HepG2 (cell line): ENCODE results near the gene DCPS. TPM values are rescaled to one million over a fixed set of nuclear protein-coding genes. Genes with fewer than 3 reads are reported as not detected.

ENCODE experiments used
- ARNT2 ChIP-seq: sonication (generic); formaldehyde crosslinking; IDR thresholded peaks from 2 replicates; pipeline ENCODE4 v1.8.0; 2022; ENCODE audit warnings: mild to moderate bottlenecking, low read depth, missing genetic modification reagents, moderate library complexity
- BHLHE40 ChIP-seq: IDR thresholded peaks from 2 replicates; pipeline ENCODE4 v1.6.1; 2011; ENCODE audit warnings: low read length, improper control_type of control experiment
- HCFC1 ChIP-seq: fragments of 150-350 bp; IDR thresholded peaks from 2 replicates; pipeline ENCODE4 v1.6.1; 2014; ENCODE audit warnings: low read depth, low read length
- HHEX ChIP-seq: IDR thresholded peaks from 2 replicates; pipeline ENCODE4 v1.6.1; 2016; ENCODE audit warnings: control low read depth
- KDM5B ChIP-seq: sonication (generic); formaldehyde crosslinking; IDR thresholded peaks from 2 replicates; pipeline ENCODE4 v1.4.0; 2020; ENCODE audit warnings: missing genetic modification reagents, mild to moderate bottlenecking, borderline replicate concordance
- MED1 ChIP-seq: sonication (generic); formaldehyde crosslinking; IDR thresholded peaks from 2 replicates; pipeline ENCODE4 v1.4.0; 2020; ENCODE audit warnings: missing genetic modification reagents
- MIXL1 ChIP-seq: IDR thresholded peaks from 2 replicates; pipeline ENCODE4 v1.6.1; 2016
- MXD4 ChIP-seq: IDR thresholded peaks from 2 replicates; pipeline ENCODE4 v1.6.1; 2016; ENCODE audit warnings: mild to moderate bottlenecking, missing biosample characterization, missing genetic modification reagents
- MYC ChIP-seq: sonication (generic); formaldehyde crosslinking; IDR thresholded peaks from 2 replicates; pipeline ENCODE4 v1.9.0; 2021; ENCODE audit warnings: missing genetic modification reagents, borderline replicate concordance
- NFYC ChIP-seq: IDR thresholded peaks from 2 replicates; pipeline ENCODE4 v1.6.1; 2016; ENCODE audit warnings: missing genetic modification reagents, missing compliant biosample characterization
- RORA ChIP-seq: sonication (generic); formaldehyde crosslinking; IDR thresholded peaks from 2 replicates; pipeline ENCODE4 v1.5.0; 2020; ENCODE audit warnings: mild to moderate bottlenecking, missing genetic modification reagents, moderate library complexity
- SP4 ChIP-seq: sonication (generic); formaldehyde crosslinking; IDR thresholded peaks from 2 replicates; pipeline ENCODE4 v1.8.1; 2023; ENCODE audit warnings: mild to moderate bottlenecking, missing genetic modification reagents
- TAF1 ChIP-seq: sonication (generic); formaldehyde crosslinking; IDR thresholded peaks from 2 replicates; pipeline ENCODE4 v1.4.0; 2020; ENCODE audit warnings: missing genetic modification reagents
- TMF1 ChIP-seq: sonication (generic); formaldehyde crosslinking; IDR thresholded peaks from 2 replicates; pipeline ENCODE4 v1.8.1; 2022; ENCODE audit warnings: low read depth, missing genetic modification reagents
- TP53 ChIP-seq: sonication (generic); formaldehyde crosslinking; conservative IDR thresholded peaks from 2 replicates; pipeline ENCODE4 v1.4.0; 2020; ENCODE audit warnings: missing genetic modification reagents
- ZNF136 ChIP-seq: sonication (generic); formaldehyde crosslinking; IDR thresholded peaks from 2 replicates; pipeline ENCODE4 v1.8.1; 2022; ENCODE audit warnings: low read depth, mild to moderate bottlenecking, moderate library complexity, missing genetic modification reagents
- ZNF501 ChIP-seq: sonication (generic); formaldehyde crosslinking; IDR thresholded peaks from 2 replicates; pipeline ENCODE4 v1.5.1; 2020; ENCODE audit warnings: mild to moderate bottlenecking, moderate library complexity, missing genetic modification reagents
- ZNF589 ChIP-seq: sonication (generic); formaldehyde crosslinking; conservative IDR thresholded peaks from 2 replicates; pipeline ENCODE4 v1.8.0; 2022; ENCODE audit warnings: mild to moderate bottlenecking, moderate library complexity, missing genetic modification reagents
- ZNF776 ChIP-seq: sonication (generic); formaldehyde crosslinking; IDR thresholded peaks from 2 replicates; pipeline ENCODE4 v1.4.0; 2020; ENCODE audit warnings: mild to moderate bottlenecking, missing genetic modification reagents
- ZSCAN31 ChIP-seq: sonication (generic); formaldehyde crosslinking; IDR thresholded peaks from 2 replicates; pipeline ENCODE4 v1.5.0; 2020; ENCODE audit warnings: low read depth, mild to moderate bottlenecking, missing genetic modification reagents
- polyA plus RNA-seq, 8 experiments: library from polyadenylated mRNA; depleted of rRNA in 3 of 8; stranded (reverse) in 7 of 8; unstranded in 1 of 8; fragments of >200 nt; fragmentation: Illumina TruSeq in 4 of 8; extraction: Trizol in 4 of 8; gene quantifications; 2 replicates each; pipeline versions ENCODE4 v1.2.1 to v1.2.3, GENCODE V29; 2011 to 2016; ENCODE audit warnings: low read depth in 4 of 8, missing spikeins in 1 of 8, mixed read lengths in 1 of 8; ENCODE audit not compliant: insufficient read depth in 1 of 8
- total RNA-seq, 5 experiments: library from RNA; depleted of rRNA; stranded (reverse); fragments of >200 nt; fragmentation: Illumina TruSeq; extraction: Trizol; gene quantifications; 2 replicates each; pipeline ENCODE4 v1.2.3, GENCODE V29; 2016; ENCODE audit warnings: low read depth in 1 of 5
- TF ChIP-seq, protein P1 (sequence below), 2 experiments: sonication (generic) in 1 of 2; formaldehyde crosslinking in 1 of 2; IDR thresholded peaks; 2 replicates each; pipeline versions ENCODE4 v1.4.0 to v1.6.1; 2016 to 2020; ENCODE audit warnings: borderline replicate concordance in 1 of 2, low read depth in 1 of 2, mild to moderate bottlenecking in 1 of 2, missing genetic modification reagents in 1 of 2
- TF ChIP-seq, protein P2 (sequence below): sonication (generic); formaldehyde crosslinking; IDR thresholded peaks from 2 replicates; pipeline ENCODE4 v1.8.1; 2023; ENCODE audit warnings: mild to moderate bottlenecking, moderate library complexity, missing genetic modification reagents
- TF ChIP-seq, protein P3 (sequence below): sonication (generic); formaldehyde crosslinking; IDR thresholded peaks from 2 replicates; pipeline ENCODE4 v1.4.0; 2020; ENCODE audit warnings: mild to moderate bottlenecking, missing genetic modification reagents

The DCPS gene
- total and polyA plus RNA-seq, 2 of the 13 experiments (the other 11 are each of a cell fraction or from before 2014, with no cell fraction given): 21.9 to 22.5 TPM

DNA sequence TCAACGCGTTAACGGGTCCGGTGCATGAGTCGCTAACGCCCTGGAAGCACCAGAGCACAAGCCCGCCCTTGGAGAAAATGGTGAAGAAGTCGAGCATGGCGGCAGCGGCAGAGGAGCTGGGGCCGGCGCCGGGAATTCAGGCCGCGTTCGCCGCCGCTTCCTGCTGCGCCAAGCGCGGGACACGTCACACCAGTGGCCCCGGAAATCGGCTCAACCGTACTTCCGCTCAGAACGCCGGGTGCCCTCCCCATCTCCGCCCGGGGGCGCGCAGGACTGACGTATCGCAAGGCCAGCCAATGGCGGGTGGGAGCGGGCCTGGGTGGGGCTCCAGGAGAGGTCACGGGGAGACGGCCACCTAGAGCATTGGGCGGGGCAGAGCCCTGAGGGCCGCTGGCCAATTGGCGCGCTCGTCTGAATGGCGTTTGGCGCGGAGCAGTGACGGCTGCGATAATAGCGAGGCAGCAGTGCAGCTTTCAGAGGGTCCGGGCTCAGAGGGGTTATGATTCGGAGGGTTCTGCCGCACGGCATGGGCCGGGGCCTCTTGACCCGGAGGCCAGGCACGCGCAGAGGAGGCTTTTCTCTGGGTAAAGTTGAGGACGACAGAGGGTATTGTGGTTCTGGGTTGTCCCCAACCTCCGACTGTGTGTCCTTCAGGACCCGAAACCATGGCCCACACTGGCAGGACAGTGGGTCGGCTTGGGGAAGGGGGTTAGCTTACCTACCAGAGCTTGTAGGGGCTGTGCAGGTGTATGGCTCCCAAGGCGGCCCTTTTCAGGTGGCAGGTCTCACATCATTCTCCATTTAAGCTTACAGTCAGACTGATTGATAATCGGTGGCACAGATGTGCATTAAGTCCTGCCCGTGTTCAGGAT, 34.9 kb upstream of the DCPS start, which contains the start of the genes FOXRED1 and SRPRA (continued):
- TF ChIP-seq RORA (CRISPR knock-in tag): no peak
- TF ChIP-seq NFYC (CRISPR knock-in tag): peak; percentile 96
- peak; percentile 80 for TF ChIP-seq TAF1
- no peak for TF ChIP-seq TP53
- TF ChIP-seq KDM5B (CRISPR knock-in tag): peak; percentile 82; the same call in 1 of the 2 replicates
- TF ChIP-seq MXD4 (CRISPR knock-in tag): peak; percentile 88
- TF ChIP-seq, protein P1, sequence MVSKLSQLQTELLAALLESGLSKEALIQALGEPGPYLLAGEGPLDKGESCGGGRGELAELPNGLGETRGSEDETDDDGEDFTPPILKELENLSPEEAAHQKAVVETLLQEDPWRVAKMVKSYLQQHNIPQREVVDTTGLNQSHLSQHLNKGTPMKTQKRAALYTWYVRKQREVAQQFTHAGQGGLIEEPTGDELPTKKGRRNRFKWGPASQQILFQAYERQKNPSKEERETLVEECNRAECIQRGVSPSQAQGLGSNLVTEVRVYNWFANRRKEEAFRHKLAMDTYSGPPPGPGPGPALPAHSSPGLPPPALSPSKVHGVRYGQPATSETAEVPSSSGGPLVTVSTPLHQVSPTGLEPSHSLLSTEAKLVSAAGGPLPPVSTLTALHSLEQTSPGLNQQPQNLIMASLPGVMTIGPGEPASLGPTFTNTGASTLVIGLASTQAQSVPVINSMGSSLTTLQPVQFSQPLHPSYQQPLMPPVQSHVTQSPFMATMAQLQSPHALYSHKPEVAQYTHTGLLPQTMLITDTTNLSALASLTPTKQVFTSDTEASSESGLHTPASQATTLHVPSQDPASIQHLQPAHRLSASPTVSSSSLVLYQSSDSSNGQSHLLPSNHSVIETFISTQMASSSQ (IDR thresholded peaks at IDR 0.05; ENCODE audit: low read depth): no peak
- TF ChIP-seq, protein P1 (CRISPR knock-in tag; IDR thresholded peaks at IDR 0.05; ENCODE audit: borderline replicate concordance): peak; percentile 82; the same call in 1 of the 2 replicates
- TF ChIP-seq ARNT2 (CRISPR knock-in tag): peak; percentile 84; the same call in 1 of the 2 replicates
- TF ChIP-seq MED1: peak; percentile 57
- TF ChIP-seq, protein P2, sequence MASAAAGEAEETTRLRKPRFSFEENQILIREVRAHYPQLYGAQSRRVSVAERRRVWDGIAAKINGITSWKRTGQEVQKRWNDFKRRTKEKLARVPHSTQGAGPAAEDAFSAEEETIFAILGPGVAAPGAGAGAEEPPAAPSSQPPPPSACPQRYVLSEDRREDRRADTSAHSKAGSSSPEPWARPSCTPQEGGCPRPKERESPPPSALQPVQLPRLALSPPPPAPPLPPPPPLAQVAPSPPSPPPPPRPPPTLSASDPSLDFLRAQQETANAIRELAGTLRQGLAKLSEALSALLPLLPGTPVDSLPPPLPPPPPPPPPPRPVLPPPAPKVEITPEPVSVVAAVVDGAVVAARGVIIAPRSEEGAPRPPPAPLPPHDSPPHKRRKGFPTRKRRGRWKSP (CRISPR knock-in tag): peak; percentile 76
- no peak for TF ChIP-seq ZNF776 (CRISPR knock-in tag)
- no peak for TF ChIP-seq ZNF589 (CRISPR knock-in tag)
- TF ChIP-seq TMF1 (CRISPR knock-in tag): 0 out of 2 replicates have a peak, but pooled peaks have one; percentile 35
- TF ChIP-seq ZSCAN31 (CRISPR knock-in tag): peak; percentile 61
- TF ChIP-seq, protein P3, sequence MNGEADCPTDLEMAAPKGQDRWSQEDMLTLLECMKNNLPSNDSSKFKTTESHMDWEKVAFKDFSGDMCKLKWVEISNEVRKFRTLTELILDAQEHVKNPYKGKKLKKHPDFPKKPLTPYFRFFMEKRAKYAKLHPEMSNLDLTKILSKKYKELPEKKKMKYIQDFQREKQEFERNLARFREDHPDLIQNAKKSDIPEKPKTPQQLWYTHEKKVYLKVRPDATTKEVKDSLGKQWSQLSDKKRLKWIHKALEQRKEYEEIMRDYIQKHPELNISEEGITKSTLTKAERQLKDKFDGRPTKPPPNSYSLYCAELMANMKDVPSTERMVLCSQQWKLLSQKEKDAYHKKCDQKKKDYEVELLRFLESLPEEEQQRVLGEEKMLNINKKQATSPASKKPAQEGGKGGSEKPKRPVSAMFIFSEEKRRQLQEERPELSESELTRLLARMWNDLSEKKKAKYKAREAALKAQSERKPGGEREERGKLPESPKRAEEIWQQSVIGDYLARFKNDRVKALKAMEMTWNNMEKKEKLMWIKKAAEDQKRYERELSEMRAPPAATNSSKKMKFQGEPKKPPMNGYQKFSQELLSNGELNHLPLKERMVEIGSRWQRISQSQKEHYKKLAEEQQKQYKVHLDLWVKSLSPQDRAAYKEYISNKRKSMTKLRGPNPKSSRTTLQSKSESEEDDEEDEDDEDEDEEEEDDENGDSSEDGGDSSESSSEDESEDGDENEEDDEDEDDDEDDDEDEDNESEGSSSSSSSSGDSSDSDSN: peak; percentile 77
- TF ChIP-seq ZNF136 (CRISPR knock-in tag): peak; percentile 91
- peak; percentile 69 for TF ChIP-seq HCFC1
- peak; percentile 88 for TF ChIP-seq ZNF501
- peak; percentile 23; the same call in 1 of the 2 replicates for TF ChIP-seq BHLHE40
- peak; percentile 91 for TF ChIP-seq SP4
- TF ChIP-seq HHEX (CRISPR knock-in tag): peak; percentile 4; the same call in 1 of the 2 replicates
- TF ChIP-seq MYC (CRISPR knock-in tag): peak; percentile 84
- no peak; the same call in 1 of the 2 replicates for TF ChIP-seq MIXL1 (CRISPR knock-in tag)
